Measurements from ENCODE around the gene ZNF407. TPM values are rescaled to one million over a fixed set of nuclear protein-coding genes. Genes with fewer than 3 reads are reported as not detected.

Gene ZNF407
- total and polyA plus RNA-seq, 11 donors = 3.8 to 14.7 (median 11.5) TPM

- ATAC-seq (no peak), DNase-seq (no peak)
- intact Hi-C loops (cut with DNase I) = no loop called here
- no peak for TF ChIP-seq CTCF (IDR thresholded peaks at IDR 0.05)
- no peak for TF ChIP-seq POLR2A (IDR thresholded peaks at IDR 0.05)
- H3K36me3 ChIP-seq = no peaks in the 10 kb centered on the region
- WGBS, 4 donors = 81 to 85% (median 82%) methylated on average over 17 of the region's 17 CpGs
- no peak overlapping the region for H3K27ac ChIP-seq
- H3K4me1 ChIP-seq = peaks cover 0 to 7% (median 0%) of the 10 kb centered on the region in 12 donors
- no peak overlapping the region for H3K4me3 ChIP-seq
- no peaks in the 10 kb centered on the region for H3K27me3 ChIP-seq
- H3K9me3 ChIP-seq = no peaks in the 10 kb centered on the region
Observed at GRCh38 chr18:74914052-74914591, 316.5 kb downstream of the ZNF407 start.

- Histone ChIP-seq H3K4me3 (no peak overlapping the region), H3K27ac (no peak overlapping the region), H3K4me1 (peaks cover 0 to 7% (median 0%) of the 10 kb centered on the region in 12 donors), H3K36me3 (no peaks in the 10 kb centered on the region), H3K9me3 (no peaks in the 10 kb centered on the region), H3K27me3 (no peaks in the 10 kb centered on the region)
- ATAC-seq (no peak), DNase-seq (no peak)
- intact Hi-C loops (cut with DNase I) = no loop called here
- TF ChIP-seq CTCF (IDR thresholded peaks at IDR 0.05) (no peak), POLR2A (IDR thresholded peaks at IDR 0.05) (no peak)
- WGBS, 4 donors = 50 to 71% (median 57%) methylated on average over 2 of the region's 2 CpGs
Observed at GRCh38 chr18:74914648-74915047, 317.0 kb downstream of the ZNF407 start.

- Histone ChIP-seq H3K4me3 (no peak overlapping the region), H3K9me3 (no peaks in the 10 kb centered on the region), H3K27me3 (no peaks in the 10 kb centered on the region), H3K36me3 (peaks cover 0 to 14% (median 7%) of the 10 kb centered on the region in 9 donors), H3K27ac (no peak overlapping the region), H3K4me1 (peaks cover 0 to 7% (median 0%) of the 10 kb centered on the region in 12 donors)
- DNase-seq (no peak), ATAC-seq (no peak)
- intact Hi-C loops (cut with DNase I) = no loop called here
- WGBS, 4 donors = 88 to 90% (median 89%) methylated on average over 5 of the region's 5 CpGs
- no peak for TF ChIP-seq CTCF (IDR thresholded peaks at IDR 0.05)
- TF ChIP-seq POLR2A (IDR thresholded peaks at IDR 0.05) = no peak
Observed at GRCh38 chr18:74916773-74917393, 319.2 kb downstream of the ZNF407 start.

- WGBS, 4 donors = 93 to 97% (median 95%) methylated on average over 3 of the region's 3 CpGs
- H3K9me3 ChIP-seq = no peaks in the 10 kb centered on the region
- ATAC-seq (no peak), DNase-seq (no peak)
- H3K36me3 ChIP-seq = peaks cover 0 to 14% (median 7%) of the 10 kb centered on the region in 9 donors
- intact Hi-C loops (cut with DNase I) = no loop called here
- H3K4me3 ChIP-seq = no peak overlapping the region
- H3K4me1 ChIP-seq = peaks cover 0 to 7% (median 0%) of the 10 kb centered on the region in 12 donors
- no peaks in the 10 kb centered on the region for H3K27me3 ChIP-seq
- H3K27ac ChIP-seq = no peak overlapping the region
- TF ChIP-seq CTCF (IDR thresholded peaks at IDR 0.05) = no peak
- TF ChIP-seq POLR2A (IDR thresholded peaks at IDR 0.05) = no peak
Observed at GRCh38 chr18:74918276-74918790, 320.7 kb downstream of the ZNF407 start.

All from heart left ventricle (tissue), 16 donors.